ENCODE results near the gene CRYL1. TPM values are rescaled to one million over a fixed set of nuclear protein-coding genes. Genes with fewer than 3 reads are reported as not detected.
A peak's percentile ranks its signal among the peaks of the same experiment; 100 is the strongest.

CRYL1 gene
- total RNA-seq, 2 donors from 2014 or later = 5.2 to 9.0 TPM

DNA sequence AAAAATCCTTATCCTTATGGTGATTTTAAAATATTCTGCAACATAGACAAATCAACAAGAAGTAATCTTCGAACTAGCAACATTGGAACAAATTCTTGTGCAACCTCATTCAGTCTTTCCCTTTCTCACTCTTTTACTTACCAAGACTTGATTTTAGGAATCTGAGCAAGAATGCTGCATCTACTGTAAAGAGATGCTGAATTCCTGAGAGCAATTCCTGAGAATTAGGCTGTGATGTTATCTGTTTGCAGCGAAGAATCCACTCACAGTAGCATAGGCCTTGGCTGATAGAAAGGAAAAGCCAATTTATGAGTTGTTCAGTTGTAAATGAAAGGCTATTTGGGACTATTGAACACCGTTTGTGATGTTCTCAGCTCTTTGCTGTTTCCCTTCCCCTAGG lies 144.3 kb downstream of the CRYL1 start:
- no peaks in the 10 kb centered on the region for H3K9me3 Mint-ChIP-seq
- no peak overlapping the region for H3K4me3 Mint-ChIP-seq
- ATAC-seq = no peak
- H3K36me3 Mint-ChIP-seq = no peaks in the 10 kb centered on the region
- no peaks in the 10 kb centered on the region for H3K4me1 Mint-ChIP-seq (ENCODE audit: low read depth in 2 of 2)
- peaks cover 10 to 11% of the 10 kb centered on the region in 2 donors for H3K27me3 Mint-ChIP-seq
- DNase-seq (ENCODE audit: low spot score) = no peak
- H3K27ac Mint-ChIP-seq = no peak overlapping the region

DNA sequence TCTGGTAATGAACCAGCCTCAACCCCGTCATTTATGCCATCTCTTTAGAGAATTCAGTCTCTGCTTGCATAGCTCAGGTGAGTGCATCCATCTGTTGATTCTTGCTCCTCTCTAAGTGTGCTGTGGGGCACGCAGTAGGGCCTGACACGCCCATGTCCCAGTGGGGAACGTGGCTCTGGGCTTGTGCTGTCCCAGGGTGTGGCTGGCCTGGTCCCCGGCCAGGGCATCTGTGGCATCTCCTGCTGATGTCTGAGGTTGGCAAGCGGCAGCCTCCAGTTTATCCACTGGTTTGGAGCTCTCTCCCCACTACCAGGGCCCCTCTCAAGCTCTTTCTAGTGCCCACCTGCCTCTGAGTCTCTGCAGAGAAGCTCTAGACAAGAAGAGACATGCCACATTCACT lies 146.9 kb downstream of the CRYL1 start:
- H3K4me3 Mint-ChIP-seq = no peak overlapping the region
- H3K9me3 Mint-ChIP-seq = no peaks in the 10 kb centered on the region
- H3K27me3 Mint-ChIP-seq = peaks cover 16 to 18% of the 10 kb centered on the region in 2 donors
- no peaks in the 10 kb centered on the region for H3K4me1 Mint-ChIP-seq (ENCODE audit: low read depth in 2 of 2)
- ATAC-seq = peak in 1 of 2 donors; percentile 48
- H3K27ac Mint-ChIP-seq = no peak overlapping the region
- no peak for DNase-seq (ENCODE audit: low spot score)
- H3K36me3 Mint-ChIP-seq = no peaks in the 10 kb centered on the region

DNA sequence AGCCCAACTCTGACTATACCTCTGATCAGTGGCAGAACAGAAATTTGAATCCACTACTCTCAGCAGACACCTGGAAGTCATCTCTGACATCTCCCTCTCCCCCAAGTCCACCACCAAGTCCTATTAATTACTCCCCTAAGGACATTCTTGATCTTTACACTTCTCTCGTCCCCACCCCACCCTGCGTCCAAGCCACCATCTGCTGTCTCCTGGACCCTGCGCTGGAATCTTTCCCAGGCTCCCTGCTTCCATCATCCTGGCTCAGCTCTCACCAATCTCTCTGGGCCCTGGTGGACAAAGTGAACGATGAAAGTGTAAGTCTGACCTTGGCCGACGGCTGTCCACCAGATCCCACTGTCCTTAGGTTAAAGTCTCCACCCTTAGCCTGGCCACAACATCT lies 147.9 kb downstream of the CRYL1 start:
- DNase-seq (ENCODE audit: low spot score) (no peak), ATAC-seq (no peak)
- no peaks in the 10 kb centered on the region for H3K36me3 Mint-ChIP-seq
- no peak overlapping the region for H3K4me3 Mint-ChIP-seq
- no peak overlapping the region for H3K27ac Mint-ChIP-seq
- H3K27me3 Mint-ChIP-seq = peaks cover 17 to 18% of the 10 kb centered on the region in 2 donors
- H3K4me1 Mint-ChIP-seq (ENCODE audit: low read depth in 2 of 2) = no peaks in the 10 kb centered on the region
- no peaks in the 10 kb centered on the region for H3K9me3 Mint-ChIP-seq

DNA sequence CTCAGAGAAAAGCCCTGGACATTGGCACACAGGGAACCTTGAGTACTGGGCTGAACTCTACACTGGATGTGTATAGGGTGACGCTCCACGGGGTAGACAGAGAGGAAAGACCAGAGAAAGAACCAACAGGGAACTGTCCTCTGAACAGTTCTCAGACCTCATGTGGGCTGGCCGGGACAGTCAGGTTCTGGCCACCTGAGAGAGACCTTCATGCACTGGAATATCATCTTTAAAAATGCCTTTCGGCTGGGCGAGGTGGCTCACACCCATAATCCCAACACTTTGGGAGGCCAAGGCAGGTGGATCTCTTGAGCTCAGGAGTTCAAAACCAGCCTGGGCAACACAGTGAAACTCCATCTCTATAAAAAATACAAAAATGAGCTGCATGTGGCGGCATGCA lies 149.8 kb downstream of the CRYL1 start:
- H3K27ac Mint-ChIP-seq = no peak overlapping the region
- H3K4me3 Mint-ChIP-seq = no peak overlapping the region
- H3K4me1 Mint-ChIP-seq (ENCODE audit: low read depth in 2 of 2) = no peaks in the 10 kb centered on the region

DNA sequence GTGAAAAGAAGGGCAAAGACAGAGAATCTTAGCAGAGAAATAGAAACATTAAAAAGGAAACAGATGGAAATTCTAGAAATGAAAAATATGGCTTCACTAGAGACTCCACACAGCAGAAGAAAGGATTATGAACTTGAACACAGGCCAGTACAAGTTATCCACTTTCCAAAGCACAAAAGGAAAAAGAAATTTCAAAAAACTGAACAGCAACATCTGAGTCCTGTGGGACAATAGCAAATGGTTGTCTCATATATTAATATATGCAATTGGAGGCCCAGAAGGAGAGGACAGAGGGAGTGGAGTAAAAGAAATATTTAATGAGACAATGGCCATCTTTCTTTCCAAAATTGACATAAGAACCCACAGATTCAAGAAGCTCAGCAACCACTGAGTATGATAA lies 151.8 kb downstream of the CRYL1 start:
- DNase-seq (ENCODE audit: low spot score) (no peak), ATAC-seq (no peak)
- no peak overlapping the region for H3K4me3 Mint-ChIP-seq
- no peaks in the 10 kb centered on the region for H3K9me3 Mint-ChIP-seq
- H3K4me1 Mint-ChIP-seq (ENCODE audit: low read depth in 2 of 2) = no peaks in the 10 kb centered on the region
- peaks cover 4% of the 10 kb centered on the region for H3K36me3 Mint-ChIP-seq
- peaks cover 39 to 42% of the 10 kb centered on the region in 2 donors for H3K27me3 Mint-ChIP-seq
- H3K27ac Mint-ChIP-seq = no peak overlapping the region

More for the DNA sequence above, 149.8 kb downstream of the CRYL1 start:
- ATAC-seq = no peak
- no peak for DNase-seq (ENCODE audit: low spot score)
- H3K36me3 Mint-ChIP-seq = no peaks in the 10 kb centered on the region
- H3K27me3 Mint-ChIP-seq = peaks cover 28% of the 10 kb centered on the region in 2 donors
- H3K9me3 Mint-ChIP-seq = no peaks in the 10 kb centered on the region

DNA sequence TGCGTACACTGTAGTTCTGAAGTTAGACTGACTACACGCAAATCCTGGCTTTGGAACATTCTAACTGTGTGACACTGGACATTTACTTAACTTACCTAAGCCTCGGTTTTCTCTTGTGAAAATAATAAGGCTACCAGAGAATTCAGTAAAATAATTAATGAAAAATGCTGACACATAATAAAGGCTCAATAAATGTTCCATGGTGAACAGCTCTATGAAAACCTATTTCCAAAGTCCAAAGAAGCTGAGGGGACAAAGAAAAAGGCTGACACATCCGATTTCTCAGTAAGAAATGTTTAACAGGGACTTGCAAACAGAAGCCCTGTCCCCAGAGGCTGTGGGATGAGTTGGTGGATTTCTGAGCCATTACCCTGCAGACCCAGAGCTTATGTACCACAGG lies 153.8 kb downstream of the CRYL1 start:
- Mint-ChIP-seq H3K4me1 (ENCODE audit: low read depth in 2 of 2) (no peaks in the 10 kb centered on the region), H3K27me3 (peaks cover 39 to 47% of the 10 kb centered on the region in 2 donors), H3K27ac (no peak overlapping the region), H3K4me3 (no peak overlapping the region), H3K36me3 (peaks cover 4% of the 10 kb centered on the region), H3K9me3 (no peaks in the 10 kb centered on the region)
- no peak for ATAC-seq
- DNase-seq (ENCODE audit: low spot score) = no peak

DNA sequence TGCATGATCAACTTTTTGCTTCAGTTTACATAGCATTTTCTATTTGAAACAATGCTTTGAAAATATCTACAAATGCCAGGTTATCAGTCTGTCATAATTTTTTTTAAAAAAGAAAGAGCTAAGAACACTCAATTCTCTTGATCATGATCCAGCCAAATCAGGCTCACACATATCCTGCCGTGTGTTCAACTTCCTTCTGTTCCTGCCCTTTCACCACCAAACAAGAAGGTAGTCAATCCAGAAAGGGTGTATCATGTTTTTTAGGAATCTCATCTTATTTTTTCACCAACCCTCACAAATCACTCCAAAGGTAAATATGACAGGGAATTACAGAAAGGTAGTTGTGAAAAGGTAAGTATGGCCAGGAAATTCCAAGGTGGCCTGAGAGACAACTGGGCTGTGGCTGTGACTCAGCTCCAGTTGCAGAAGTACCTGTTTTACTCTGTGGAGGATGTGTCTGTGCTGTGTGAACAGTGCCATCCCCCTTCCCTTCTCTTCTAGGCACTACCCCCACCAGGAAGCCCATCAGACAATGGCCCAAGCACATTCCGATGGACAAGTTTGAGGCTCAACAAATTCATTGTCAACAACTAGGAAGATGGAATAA lies 154.7 kb downstream of the CRYL1 start:
- H3K27ac Mint-ChIP-seq = peak overlapping the region in 1 of 2 donors; percentile 43
- H3K4me3 Mint-ChIP-seq = no peak overlapping the region
- peaks cover 4% of the 10 kb centered on the region for H3K36me3 Mint-ChIP-seq
- DNase-seq (ENCODE audit: low spot score) = no peak
- H3K27me3 Mint-ChIP-seq = peaks cover 39 to 47% of the 10 kb centered on the region in 2 donors
- H3K9me3 Mint-ChIP-seq = no peaks in the 10 kb centered on the region
- no peak for ATAC-seq
- no peaks in the 10 kb centered on the region for H3K4me1 Mint-ChIP-seq (ENCODE audit: low read depth in 2 of 2)

DNA sequence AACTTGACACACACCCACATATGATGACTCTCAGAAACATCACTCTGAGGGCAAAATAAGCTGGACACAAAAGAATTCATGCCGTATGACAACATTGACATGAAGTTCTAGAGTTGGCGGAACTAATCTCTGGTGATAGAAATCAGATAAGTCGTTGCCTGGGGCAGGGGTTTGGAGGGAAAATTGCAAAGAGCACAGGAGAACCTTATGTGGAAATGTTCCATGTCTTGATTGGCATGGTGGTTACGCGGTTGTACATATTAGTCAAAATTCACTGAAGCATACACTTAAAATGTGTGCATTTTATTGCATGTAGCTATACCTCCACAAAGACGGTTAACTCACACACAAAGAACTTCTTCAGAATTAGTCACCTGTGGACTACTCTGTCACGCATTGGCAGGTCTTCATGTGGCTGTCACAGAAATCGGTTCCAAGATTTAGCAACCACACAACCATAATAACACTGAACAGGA lies 155.7 kb downstream of the CRYL1 start:
- peak in 1 of 2 donors; percentile 75 for ATAC-seq
- no peaks in the 10 kb centered on the region for H3K4me1 Mint-ChIP-seq (ENCODE audit: low read depth in 2 of 2)
- H3K4me3 Mint-ChIP-seq = no peak overlapping the region
- H3K27ac Mint-ChIP-seq = peak overlapping the region in 1 of 2 donors; percentile 43
- no peak for DNase-seq (ENCODE audit: low spot score)
- peaks cover 34 to 39% of the 10 kb centered on the region in 2 donors for H3K27me3 Mint-ChIP-seq
- peaks cover 4% of the 10 kb centered on the region for H3K36me3 Mint-ChIP-seq
- no peaks in the 10 kb centered on the region for H3K9me3 Mint-ChIP-seq

DNA sequence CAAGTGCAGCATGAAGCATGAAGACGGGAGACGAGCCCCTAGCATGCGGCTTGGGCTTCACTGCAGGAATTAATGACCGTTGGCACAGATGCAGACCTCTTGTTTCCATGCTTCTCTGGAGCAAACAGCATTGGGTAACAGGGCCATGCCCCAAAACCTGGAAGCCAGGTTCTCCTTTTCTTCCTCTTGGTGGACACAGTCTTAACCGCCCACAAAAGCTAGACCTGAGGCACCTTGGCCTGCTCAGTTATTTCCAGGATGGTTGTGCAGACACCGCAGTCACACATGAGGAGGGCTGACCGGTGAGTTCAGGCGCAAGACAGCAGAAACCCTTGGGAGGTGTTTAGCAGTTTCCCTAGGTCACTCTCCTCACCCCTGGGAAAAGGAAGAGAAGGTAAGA lies 159.6 kb downstream of the CRYL1 start:
- Mint-ChIP-seq H3K27ac (no peak overlapping the region), H3K27me3 (peaks cover 12 to 19% of the 10 kb centered on the region in 2 donors), H3K36me3 (peaks cover 4% of the 10 kb centered on the region), H3K4me3 (no peak overlapping the region), H3K4me1 (ENCODE audit: low read depth in 2 of 2) (peaks cover 14 to 17% of the 10 kb centered on the region in 2 donors), H3K9me3 (no peaks in the 10 kb centered on the region)
- DNase-seq (ENCODE audit: low spot score) (no peak), ATAC-seq (no peak)

DNA sequence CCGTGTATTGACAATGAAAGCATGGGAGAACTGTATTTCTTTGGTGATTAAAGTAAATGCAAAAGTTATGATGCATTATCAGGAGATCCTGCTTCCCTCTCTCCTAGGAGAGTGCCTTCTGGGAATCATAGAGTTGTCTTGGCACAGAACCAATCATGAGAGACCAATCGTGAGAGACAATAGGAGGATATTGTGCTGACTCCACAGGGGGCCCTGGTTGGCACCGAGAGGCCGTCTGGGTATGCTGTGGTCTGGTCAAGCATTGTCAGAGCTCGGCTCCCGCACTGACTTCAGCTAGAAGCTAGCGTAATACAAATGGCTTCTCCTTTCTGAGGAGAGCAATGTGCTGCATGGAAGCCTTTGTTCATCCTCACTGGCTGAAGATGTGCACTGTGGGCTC lies 162.1 kb downstream of the CRYL1 start:
- no peak for DNase-seq (ENCODE audit: low spot score)
- Mint-ChIP-seq H3K4me1 (ENCODE audit: low read depth in 2 of 2) (peaks cover 21 to 26% of the 10 kb centered on the region in 2 donors), H3K27me3 (peaks cover 10 to 15% of the 10 kb centered on the region in 2 donors), H3K4me3 (no peak overlapping the region), H3K27ac (no peak overlapping the region), H3K9me3 (no peaks in the 10 kb centered on the region), H3K36me3 (no peaks in the 10 kb centered on the region)
- no peak for ATAC-seq

DNA sequence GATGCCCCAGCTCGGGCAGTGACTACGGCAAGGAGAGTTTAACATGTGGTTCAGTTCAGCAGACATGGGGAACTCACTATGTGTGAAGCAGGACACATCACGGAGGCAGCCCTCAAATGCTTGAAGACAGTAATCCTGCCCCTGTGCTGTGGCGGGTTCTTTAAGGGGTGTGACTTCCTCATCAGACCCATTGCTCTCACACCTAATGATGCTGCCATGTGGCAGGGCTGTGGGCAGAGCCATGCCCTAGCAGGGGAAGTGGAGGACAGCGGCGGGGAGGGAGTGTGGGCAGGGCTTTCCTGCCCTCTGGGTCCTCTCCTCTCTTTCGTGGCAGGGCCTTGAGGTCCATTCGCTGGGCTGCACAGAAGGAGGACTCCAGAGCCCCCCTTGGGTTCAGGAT lies 162.5 kb downstream of the CRYL1 start:
- peaks cover 10 to 12% of the 10 kb centered on the region in 2 donors for H3K27me3 Mint-ChIP-seq
- H3K36me3 Mint-ChIP-seq = no peaks in the 10 kb centered on the region
- DNase-seq (ENCODE audit: low spot score) = no peak
- ATAC-seq = peak in 1 of 2 donors; percentile 37
- no peaks in the 10 kb centered on the region for H3K9me3 Mint-ChIP-seq
- peaks cover 21 to 26% of the 10 kb centered on the region in 2 donors for H3K4me1 Mint-ChIP-seq (ENCODE audit: low read depth in 2 of 2)
- H3K4me3 Mint-ChIP-seq = no peak overlapping the region
- peak overlapping the region in 1 of 2 donors; percentile 35 for H3K27ac Mint-ChIP-seq

DNA sequence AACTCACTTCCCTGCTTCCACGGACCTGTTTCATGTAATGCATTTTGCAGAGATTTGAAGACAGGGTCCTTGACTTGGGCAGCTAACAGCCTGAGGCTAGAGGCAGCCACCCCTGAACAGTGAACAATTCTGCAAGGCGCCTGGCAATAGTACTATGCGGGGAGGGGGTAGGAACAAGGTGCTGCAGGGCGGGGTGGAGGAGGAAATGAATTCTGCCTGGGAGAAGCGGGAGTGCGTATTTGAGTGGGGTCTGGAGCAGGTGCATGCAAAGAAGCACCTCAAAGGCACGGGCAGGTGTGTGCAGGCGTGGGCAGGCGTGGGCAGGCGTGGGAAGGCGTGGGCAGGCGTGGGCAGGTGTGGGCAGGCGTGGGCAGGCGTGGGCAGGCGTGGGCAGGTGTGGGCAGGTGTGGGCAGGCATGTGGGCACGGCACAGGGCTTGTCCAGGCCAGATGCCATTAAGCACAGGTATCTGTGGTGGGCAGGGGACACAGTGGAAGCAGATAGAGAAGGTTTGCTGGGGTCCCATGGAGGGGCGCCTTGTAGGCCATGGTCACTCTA lies 163.1 kb downstream of the CRYL1 start:
- no peaks in the 10 kb centered on the region for H3K9me3 Mint-ChIP-seq
- H3K27ac Mint-ChIP-seq = no peak overlapping the region
- DNase-seq (ENCODE audit: low spot score) (no peak), ATAC-seq (no peak)
- H3K4me1 Mint-ChIP-seq (ENCODE audit: low read depth in 2 of 2) = peaks cover 21 to 26% of the 10 kb centered on the region in 2 donors
- no peak overlapping the region for H3K4me3 Mint-ChIP-seq
- H3K27me3 Mint-ChIP-seq = peaks cover 10 to 12% of the 10 kb centered on the region in 2 donors
- H3K36me3 Mint-ChIP-seq = no peaks in the 10 kb centered on the region

DNA sequence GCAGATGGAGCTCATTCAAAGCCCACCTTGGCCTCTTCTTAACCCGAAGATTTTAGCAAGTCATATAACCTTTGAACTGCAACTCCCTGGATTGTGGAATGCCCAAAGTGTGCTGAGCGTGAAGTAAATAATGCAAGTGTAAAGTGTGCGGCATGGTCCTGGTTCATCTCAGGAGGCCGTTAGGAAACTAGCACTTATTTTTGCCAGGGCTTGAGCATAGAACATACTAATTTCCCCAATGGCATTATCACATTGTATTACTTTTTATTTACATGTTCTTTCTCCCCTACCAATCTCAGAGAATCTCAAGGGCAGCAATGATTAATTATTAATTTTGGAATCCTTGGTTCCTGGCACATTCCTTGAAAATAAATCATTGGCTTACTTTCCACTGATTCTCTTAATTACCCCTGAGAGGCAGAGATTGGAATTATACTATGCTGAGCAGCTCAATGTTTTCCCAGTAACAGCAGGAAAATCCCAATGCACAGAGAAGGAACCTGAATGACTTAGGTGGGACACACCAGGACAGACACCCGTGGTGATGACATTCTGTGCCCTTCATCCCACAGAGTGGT lies 164.7 kb downstream of the CRYL1 start:
- no peak for DNase-seq (ENCODE audit: low spot score)
- ATAC-seq = no peak
- H3K36me3 Mint-ChIP-seq = no peaks in the 10 kb centered on the region
- peaks cover 21 to 26% of the 10 kb centered on the region in 2 donors for H3K4me1 Mint-ChIP-seq (ENCODE audit: low read depth in 2 of 2)
- H3K4me3 Mint-ChIP-seq = no peak overlapping the region
- no peak overlapping the region for H3K27ac Mint-ChIP-seq
- H3K27me3 Mint-ChIP-seq = peaks cover 10 to 12% of the 10 kb centered on the region in 2 donors
- no peaks in the 10 kb centered on the region for H3K9me3 Mint-ChIP-seq

DNA sequence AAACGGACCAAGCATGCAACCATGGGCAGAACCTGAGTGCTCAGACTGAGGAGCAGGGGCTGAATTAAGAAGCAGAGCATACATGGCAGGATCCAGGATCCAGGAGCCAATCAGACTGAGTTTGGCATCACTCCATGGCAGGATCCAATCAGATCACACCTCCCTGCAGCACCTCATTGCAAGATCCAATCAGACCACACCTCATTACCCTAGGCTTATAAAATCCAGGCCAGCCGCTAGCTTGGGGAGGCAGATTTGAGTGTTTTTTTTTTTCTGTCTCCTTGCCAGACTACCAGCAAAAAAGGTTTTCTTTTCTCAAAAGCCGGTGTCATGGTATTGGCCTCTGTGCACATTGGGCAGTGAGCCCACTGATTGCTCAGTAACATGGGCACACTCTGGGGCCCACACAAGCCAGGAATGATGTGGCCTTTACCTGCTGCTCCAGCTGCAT lies 165.6 kb downstream of the CRYL1 start:
- Mint-ChIP-seq H3K9me3 (no peaks in the 10 kb centered on the region), H3K27me3 (peaks cover 10 to 17% of the 10 kb centered on the region in 2 donors), H3K27ac (no peak overlapping the region), H3K4me3 (no peak overlapping the region), H3K36me3 (no peaks in the 10 kb centered on the region), H3K4me1 (ENCODE audit: low read depth in 2 of 2) (peaks cover 21 to 26% of the 10 kb centered on the region in 2 donors)
- ATAC-seq (no peak), DNase-seq (ENCODE audit: low spot score) (no peak)

All from natural killer cell treated with Interleukin-12 subunit alpha and Interleukin-12 subunit beta and Interleukin-15 and Interleukin-18, amount 100 ng/mL, for 72 hours (primary cell).